ELR (cell line): ENCODE measurements around the gene CHAC1.
A peak's percentile ranks its signal among the peaks of the same experiment; 100 is the strongest.
"Not testable (repeated sequence)": the region's sequence is repeated elsewhere in the genome, so short reads cannot be mapped to it uniquely, and the experiment has no call there.

Source experiments
- DNase-seq: peaks from one replicate; pipeline ENCODE4 v3.0.0-alpha.2; 2015; ENCODE audit warnings: low read depth

Gene CHAC1

GRCh38 chr15:40937762-40938535 lies 15.3 kb upstream of the CHAC1 start:
- DNase-seq, result peak; percentile 54

GRCh38 chr15:40938536-40938870 lies 14.8 kb upstream of the CHAC1 start:
- no peak for DNase-seq

GRCh38 chr15:40940296-40940801 lies 12.9 kb upstream of the CHAC1 start:
- no peak for DNase-seq

- DNase-seq, result peak; percentile 20
Measured at GRCh38 chr15:40941068-40941527, 12.2 kb upstream of the CHAC1 start.

GRCh38 chr15:40941528-40942336 lies 11.5 kb upstream of the CHAC1 start:
- peak; percentile 88 for DNase-seq

GRCh38 chr15:40942337-40942854 lies 10.9 kb upstream of the CHAC1 start:
- peak; percentile 26 for DNase-seq

GRCh38 chr15:40942878-40943277 lies 10.4 kb upstream of the CHAC1 start:
- DNase-seq, result no peak

GRCh38 chr15:40943764-40944365 lies 9.4 kb upstream of the CHAC1 start:
- DNase-seq, result no peak

GRCh38 chr15:40944510-40945296 lies 8.6 kb upstream of the CHAC1 start:
- no peak for DNase-seq

- DNase-seq, result no peak
Measured at GRCh38 chr15:40948706-40949473, 4.4 kb upstream of the CHAC1 start.

- DNase-seq, result no peak
Measured at GRCh38 chr15:40949756-40950207, 3.5 kb upstream of the CHAC1 start.

GRCh38 chr15:40951764-40952163 lies 1.5 kb upstream of the CHAC1 start:
- no peak for DNase-seq

GRCh38 chr15:40952301-40952900 lies 870 bp upstream of the CHAC1 start:
- no peak for DNase-seq

GRCh38 chr15:40953713-40954074 lies 423 bp downstream of the CHAC1 start:
- DNase-seq, result no peak

- DNase-seq, result not testable (repeated sequence)
Measured at GRCh38 chr15:40954158-40954848, 1.0 kb downstream of the CHAC1 start.

GRCh38 chr15:40955141-40955903 lies 2.1 kb downstream of the CHAC1 start:
- no peak for DNase-seq

- DNase-seq, result no peak
Measured at GRCh38 chr15:40955930-40956540, 2.8 kb downstream of the CHAC1 start.

- DNase-seq, result no peak
Measured at GRCh38 chr15:40956541-40956982, 3.3 kb downstream of the CHAC1 start.
